HG03378 (cell line): Measurements from ENCODE around the gene SKI.
A peak's percentile ranks its signal among the peaks of the same experiment; 100 is the strongest.

Experiments used
- ATAC-seq: cut with Tn5 transposase; IDR thresholded peaks from one replicate; pipeline ENCODE4 v1.9.1; 2021; ENCODE audit warnings: mild to moderate bottlenecking, moderate library complexity; ENCODE audit not compliant: unreplicated experiment

Gene SKI

GRCh38 chr1:2194319-2194897 lies 33.7 kb upstream of the SKI start, which contains the start of gene FAAP20:
TSS of gene FAAP20 (minus strand) at chr1:2194772. CDS start at chr1:2194749, 23 bp downstream.
- peak; percentile 21 for ATAC-seq

- peak; percentile 44 for ATAC-seq
Measured at GRCh38 chr1:2194898-2195673, 33.0 kb upstream of the SKI start.

DNA sequence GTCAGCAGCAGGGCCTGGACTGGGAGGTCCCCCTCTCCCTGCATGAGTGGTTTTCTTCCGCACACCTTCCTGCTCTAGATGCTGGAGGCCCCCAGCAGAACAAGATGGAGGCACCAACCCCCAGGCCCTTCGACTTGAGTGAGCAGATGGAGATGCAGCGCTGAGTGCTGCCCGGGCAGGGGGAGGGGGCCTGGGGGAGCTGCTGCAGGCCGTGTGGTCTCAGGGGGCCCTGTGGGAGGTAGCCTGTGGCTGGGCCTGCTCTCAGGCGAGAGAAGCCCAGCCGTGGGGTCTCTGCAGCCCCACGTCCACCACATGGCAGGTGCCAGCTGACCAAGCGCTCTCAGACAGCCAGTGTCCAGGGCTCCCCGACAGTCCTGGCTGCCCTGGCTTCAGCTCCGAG lies 32.3 kb upstream of the SKI start:
- ATAC-seq, result no peak

DNA sequence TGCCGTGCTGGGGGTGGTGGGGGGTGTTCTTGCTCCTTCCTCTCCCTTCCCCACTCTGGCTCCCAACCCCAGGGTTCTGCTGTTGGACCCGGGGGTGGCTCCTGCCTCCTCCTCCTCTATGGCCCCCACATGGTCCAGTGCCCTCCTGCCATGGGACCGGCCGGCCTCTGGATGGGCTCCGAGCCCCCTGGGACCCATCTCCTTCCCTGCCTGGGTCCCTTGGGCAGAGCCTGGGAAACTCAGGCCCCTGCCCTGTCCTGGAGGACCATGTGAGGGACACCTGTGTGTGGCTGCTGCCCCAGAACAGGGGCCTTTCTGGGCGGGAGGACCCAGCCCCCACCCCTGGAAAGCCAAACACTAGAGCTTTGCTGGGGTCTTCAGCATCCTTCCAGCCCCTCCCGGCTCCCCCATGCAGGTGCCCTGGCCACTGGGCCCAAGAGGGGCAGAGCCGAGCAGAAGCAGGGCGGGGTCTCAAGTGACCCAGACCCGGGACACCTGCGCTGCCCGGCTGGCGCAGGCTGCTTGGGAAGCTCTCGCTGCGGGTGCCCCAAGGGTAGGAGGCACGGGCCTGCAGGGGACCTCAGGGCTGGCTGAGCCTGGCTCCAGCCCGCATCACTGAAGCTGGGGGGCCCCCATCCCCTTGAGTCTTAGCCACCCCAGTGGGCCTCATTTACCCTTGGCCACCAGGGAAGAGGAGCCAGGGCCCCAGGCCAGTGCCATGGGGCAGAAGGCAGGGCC lies 31.0 kb upstream of the SKI start:
- ATAC-seq, result no peak

DNA sequence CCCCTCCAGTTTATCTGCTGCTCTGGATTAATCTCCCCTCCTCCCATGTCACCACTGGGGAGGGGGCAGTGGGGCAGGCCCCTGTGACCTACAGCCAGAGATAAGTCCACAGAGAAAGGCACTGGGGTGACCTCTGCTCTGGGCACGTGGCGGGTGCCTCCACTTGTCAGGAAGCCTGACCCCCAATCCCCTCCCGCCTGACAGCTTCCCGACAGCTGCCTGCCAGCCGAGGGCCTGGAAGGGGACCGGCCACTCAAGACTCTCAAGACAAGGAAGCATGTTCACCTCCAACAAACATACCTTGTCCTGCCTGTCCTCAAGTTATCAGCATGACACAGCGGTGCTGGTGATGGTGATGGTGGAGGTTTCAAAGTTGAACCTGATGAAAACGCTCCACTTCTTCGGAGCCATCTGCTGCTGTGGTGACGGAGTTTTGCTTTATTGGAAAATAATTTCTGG lies 30.4 kb upstream of the SKI start:
- no peak for ATAC-seq

- no peak for ATAC-seq
Measured at GRCh38 chr1:2198571-2198970, 29.5 kb upstream of the SKI start.

- ATAC-seq, result no peak
Measured at GRCh38 chr1:2199042-2199810, 28.9 kb upstream of the SKI start.

- no peak for ATAC-seq
Measured at GRCh38 chr1:2200308-2200943, 27.7 kb upstream of the SKI start.

DNA sequence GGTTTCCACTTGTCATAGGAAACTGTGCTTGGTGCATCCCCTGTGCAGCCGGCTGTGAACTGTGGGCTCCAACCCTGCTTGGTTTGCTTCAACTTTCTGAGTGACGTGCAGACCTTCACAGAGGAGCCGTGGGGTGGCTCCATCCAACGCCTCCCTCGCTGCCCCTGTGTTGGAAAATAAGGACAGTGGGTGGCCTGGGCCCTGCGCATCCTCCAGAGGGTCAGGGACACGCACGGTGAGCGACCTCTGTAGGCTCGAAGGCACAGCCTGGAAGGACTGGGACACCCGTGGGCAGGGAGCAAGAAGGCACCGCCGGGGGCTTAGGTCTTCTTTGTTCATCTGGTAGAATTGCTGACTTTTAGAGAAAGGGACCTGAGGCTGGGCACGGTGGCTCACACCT lies 27.1 kb upstream of the SKI start:
- no peak for ATAC-seq

DNA sequence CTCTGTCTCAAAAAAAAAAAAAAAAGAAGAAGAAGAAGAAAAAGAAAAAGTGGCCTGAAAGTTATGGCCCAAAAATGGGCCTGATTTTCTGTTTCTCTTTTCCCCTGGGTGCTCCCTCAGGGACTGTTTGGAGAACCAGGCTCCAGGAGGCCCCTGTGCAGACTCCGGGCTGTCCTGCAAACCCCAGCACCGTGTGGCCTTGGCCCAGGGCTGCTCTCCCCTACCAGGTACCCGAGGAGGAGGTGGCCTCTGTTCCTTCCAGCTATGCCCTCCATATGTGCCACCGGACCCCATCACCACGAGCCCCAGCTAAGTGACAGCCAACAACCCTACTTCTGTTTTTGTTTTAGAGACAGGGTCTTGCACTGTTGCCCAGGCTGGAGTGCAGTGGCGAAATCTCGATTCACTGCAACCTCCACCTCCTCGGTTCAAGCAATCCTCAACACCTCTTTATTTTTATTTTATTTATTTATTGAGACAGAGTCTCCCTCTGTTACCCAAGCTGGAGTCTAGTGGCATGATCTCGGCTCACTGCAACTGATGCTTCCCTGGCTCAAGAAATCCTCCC lies 26.0 kb upstream of the SKI start:
- no peak for ATAC-seq

DNA sequence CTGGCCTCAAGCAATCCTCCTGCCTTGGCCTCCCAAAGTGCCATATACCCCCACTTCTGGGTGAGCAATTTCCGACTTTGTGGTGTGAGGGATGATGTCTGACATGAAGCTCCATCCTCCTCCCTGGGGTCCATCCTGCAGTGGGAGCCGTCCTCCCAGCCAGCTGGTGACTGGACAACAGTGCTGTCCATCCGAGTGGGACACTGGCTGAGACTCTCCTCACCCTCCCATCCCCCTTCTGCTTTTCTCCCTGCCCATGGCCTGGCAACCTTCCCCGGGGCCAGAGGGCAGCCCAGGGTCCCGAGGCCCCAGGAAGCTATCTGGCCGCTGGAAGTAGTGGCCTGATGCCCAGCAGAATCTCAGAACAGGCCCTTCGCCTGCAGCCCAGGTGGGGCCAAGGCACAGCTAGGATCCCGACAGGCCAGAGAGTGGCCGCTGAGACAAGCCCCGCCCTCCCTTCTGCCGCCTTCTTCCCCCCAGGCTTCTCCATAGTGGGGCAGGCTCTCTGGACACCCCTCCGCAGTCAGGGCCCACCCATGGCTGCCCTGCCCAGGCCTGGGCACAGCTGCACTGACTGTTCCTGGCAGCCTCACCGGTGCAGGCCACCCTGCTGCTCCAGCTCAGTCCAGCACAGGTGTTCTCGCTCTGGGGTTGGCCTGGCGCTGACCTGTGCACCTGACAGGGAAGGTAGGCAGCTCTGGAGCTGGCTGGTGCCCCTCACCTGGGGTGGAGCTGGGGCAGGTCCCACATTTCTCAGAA lies 25.1 kb upstream of the SKI start:
- ATAC-seq, result no peak

DNA sequence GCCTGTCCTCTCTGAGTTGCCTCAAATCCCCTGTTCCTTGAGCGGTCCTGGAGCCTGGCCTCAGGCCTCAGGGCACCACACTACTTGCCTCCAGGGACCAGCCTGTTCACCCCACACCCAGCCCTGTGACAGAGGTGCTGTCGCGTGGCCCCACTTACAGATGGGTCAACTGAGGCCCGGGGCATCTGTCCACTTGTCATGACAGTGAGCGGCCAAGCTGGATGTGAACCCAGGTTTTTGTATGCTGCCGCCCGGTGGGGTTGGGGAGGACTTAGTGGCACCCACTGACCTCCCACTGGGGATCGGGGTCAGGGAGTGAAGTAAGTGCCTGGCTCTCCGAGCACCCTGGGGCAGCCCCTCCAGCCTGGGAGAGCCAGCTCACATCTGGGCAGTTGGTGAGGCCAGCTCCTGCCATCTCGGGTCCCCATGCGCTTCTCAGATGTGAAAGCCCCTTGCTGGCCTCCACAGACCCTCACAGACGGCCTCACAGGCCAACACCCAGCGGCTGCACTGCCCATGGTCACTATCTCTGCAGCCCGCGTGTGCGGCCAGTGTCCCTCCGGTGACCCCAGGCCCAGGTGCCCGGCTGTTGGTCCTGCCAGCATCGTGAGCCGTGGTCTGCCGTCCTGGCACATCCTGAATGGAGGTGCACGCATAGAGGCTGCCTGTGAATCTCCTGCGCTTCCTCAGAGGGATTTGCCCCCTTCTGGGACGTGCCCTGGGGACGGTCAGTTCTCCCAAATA lies 24.3 kb upstream of the SKI start:
- no peak for ATAC-seq

DNA sequence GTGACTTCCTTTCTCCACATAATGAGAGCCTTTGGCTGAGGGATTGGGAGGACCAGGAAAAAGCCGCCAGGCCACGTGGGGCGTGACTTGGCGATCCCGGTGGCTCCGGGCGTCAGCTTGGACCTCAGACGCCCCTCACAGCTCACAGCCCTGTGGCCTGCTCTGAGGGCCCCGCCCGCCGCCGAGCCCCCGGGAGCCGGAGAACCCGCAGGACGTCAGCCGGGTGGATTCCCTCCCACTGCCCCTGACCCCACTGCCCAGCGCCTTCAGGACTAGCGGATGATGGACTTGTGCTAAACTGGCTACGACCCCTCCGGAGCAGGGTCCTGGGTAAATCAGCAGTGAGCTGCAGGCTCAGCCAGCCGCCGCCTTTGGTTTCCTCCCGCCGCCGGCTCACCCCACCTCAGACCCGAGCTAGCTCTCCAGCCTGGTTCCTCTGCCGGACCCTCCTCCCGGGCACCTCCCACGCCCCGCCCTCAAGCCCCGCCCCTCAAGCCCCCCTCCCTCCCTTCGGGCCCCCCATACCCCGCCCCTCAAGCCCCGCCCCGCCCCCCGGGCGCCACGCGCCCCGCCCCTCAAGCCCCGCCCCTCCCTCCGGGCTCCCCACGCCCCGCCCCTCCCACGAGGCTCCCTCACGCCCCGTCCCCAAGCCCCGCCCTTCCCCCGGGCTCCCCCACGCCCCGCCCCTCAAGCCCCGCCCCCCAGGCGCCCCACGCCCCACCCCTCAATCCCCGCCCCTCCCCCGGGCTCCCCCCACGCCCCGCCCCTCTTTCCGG lies 23.5 kb upstream of the SKI start:
- ATAC-seq, result no peak

- ATAC-seq, result no peak
Measured at GRCh38 chr1:2205191-2205952, 22.7 kb upstream of the SKI start.

DNA sequence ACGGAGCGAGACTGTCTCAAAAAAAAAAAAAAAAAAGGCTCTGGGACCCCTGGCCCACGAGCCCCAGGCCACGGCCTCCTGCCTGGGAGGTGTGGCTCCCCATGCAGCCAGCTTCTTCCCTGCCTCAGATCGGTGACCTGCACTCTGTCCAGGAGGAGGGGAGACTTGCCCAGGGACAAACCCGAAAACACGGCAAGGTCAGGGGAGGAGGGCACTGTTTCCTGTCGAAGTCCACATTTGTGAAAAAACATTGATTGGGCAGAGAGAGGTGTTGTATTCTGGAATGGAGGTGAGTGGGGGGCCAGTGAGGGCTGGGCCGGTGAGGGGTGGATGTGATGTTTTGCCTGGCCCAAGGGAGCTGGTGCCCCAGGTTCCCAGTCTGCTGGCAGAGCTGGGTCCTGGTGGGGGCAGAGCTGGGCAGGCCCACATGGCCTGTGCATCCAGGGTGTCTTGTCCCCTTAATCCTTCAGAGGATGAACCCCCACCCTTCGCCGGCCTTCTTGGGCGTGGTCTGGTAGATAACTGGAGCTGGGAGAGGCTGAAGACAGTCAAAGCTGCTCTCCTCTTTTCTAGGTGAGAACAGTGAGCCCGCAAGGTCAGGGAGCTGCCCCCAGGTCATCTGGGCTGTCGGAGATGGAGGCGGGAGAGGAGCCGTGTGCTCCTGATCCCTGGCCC lies 21.2 kb upstream of the SKI start:
- no peak for ATAC-seq

- ATAC-seq, result no peak
Measured at GRCh38 chr1:2208309-2209239, 19.5 kb upstream of the SKI start.
